ENCODE data around the gene PIGB.
A peak's percentile ranks its signal among the peaks of the same experiment; 100 is the strongest.
"Not testable (repeated sequence)": the region's sequence is repeated elsewhere in the genome, so short reads cannot be mapped to it uniquely, and the experiment has no call there.

PIGB gene

DNA sequence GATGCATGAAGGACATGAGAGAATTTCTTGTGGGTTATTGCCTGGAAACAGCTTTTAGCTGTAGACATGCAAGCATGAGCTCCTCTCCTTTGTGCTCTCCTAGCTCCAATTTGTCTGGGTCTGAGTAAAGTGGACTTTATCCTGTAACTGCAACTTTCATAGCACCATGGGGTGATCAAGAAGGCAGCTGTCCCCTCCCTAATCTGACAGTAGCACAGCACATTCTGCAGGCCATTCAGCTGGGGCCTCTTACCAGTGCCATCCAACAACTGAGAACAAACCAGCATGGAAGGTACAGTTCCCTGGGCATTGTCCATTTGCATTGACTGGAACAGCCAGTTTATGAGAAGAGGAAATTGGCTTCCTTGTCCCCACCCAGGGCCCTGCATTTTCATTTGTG is 21.7 kb upstream of the PIGB start:
- DNase-seq (ENCODE audit: low spot score), result no peak

DNA sequence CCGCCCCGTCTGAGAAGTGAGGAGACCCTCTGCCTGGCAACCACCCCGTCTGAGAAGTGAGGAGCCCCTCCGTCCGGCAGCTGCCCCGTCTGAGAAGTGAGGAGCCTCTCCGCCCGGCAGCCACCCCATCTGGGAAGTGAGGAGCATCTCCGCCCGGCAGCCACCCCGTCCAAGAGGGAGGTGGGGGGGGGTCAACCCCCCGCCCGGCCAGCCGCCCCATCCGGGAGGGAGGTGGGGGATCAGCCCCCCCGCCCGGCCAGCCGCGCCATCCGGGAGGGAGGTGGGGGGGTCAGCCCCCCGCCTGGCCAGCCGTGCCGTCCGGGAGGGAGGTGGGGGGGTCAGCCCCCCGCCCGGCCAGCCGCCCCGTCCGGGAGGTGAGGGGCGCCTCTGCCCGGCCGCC is 16.2 kb upstream of the PIGB start:
- DNase-seq (ENCODE audit: low spot score), result not testable (repeated sequence)

DNA sequence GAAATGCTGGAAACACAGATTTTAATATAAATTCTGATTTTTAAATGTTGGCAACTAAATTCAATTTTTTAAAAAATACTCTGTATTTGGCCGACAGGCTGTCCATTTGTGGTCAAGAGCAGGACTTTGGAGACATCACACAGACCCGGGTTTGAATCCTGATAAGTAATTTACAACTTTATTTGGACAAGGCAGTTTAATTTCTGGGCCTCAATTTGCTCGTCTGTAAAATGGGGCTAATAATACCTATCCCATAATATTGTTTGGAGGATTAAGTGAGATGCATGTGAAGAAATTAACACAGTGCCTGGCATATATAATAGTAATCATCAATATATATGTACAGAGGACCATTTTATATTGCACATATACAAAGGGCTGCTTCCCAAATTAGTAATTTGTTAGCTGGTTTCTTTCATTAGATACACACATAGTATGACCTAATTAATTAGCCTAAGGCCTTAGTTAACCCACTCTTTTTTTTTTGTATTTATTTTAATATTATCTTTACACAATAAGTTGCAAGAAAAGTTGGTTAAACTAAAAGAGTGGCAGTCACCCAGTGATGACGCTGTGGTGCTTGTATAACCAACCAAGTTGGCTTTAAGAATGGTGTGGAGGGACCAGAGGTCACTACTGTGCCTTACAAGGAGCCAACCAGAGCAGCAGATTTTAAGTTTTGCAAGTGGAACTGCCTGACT is 665 bp downstream of the PIGB start:
- peak; percentile 39 for DNase-seq (ENCODE audit: low spot score)

DNA sequence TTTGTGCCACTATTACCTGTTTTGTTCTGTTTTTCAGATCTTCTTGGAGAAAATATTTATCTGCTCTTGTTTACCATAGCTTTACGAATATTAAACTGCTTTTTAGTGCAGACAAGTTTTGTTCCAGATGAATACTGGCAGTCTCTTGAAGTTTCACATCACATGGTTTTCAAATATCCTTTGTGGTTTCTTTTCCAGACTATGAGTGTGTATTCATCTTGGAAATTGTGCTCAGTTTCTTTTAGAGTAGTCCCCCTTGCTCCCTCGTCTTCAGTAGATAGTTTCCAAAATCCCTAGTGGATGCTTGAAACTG is 1.2 kb downstream of the PIGB start:
- no peak for DNase-seq (ENCODE audit: low spot score)

DNA sequence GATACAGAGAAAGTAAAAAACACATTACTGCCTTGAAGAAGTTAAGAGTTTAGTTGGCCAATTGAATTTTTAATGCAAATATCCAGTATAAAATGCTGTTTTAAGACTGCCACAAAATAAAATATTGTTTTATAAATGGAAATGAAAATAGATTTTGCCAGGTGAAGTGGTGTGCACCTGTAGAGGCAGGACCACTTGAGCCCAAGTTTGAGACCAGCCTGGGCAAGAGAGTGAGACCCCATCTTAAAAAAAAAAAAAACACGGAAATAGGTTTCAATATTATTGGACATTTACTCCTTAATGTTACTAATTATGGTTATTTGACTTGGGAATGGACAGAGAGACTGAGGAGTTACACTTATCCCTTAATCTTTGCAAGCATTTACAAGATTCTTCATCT is 1.9 kb downstream of the PIGB start:
- no peak for DNase-seq (ENCODE audit: low spot score)

DNA sequence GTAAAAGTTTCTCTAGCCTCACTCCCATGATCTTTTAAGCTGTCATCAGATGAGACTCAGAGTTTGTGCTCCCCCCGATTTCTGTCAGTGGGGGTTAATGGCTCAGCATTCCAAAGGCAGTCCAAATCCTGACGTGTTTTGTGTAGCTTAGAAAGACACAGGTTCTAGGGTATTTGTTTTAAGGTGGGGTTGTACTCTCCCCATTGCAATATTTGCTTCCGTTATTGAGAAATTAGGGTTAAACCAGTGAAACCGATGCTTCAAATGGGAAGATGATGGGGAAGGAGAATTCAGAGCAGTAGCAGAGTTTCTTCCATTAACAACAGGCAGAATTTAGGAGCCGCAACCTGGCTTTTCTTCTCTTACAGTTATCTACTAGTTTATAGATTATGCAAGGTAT is 3.4 kb downstream of the PIGB start:
- no peak for DNase-seq (ENCODE audit: low spot score)

DNA sequence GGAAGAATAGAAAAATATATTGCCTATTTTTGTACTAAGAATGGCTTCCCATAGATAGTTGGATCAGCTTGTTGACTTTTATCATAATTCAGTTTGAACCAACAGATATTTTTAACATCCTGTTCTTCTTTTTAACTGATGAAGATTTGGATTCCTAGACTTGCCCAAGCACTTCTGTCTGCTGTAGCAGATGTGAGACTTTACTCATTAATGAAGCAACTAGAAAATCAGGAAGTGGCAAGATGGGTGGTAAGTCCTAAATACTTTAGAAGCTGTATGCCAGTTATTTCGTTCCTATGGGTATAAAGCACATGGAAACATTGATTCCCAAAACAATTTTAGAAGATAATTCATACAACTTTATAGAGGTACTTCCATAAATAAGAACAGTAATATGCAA is 8.4 kb downstream of the PIGB start:
- no peak for DNase-seq (ENCODE audit: low spot score)

DNA sequence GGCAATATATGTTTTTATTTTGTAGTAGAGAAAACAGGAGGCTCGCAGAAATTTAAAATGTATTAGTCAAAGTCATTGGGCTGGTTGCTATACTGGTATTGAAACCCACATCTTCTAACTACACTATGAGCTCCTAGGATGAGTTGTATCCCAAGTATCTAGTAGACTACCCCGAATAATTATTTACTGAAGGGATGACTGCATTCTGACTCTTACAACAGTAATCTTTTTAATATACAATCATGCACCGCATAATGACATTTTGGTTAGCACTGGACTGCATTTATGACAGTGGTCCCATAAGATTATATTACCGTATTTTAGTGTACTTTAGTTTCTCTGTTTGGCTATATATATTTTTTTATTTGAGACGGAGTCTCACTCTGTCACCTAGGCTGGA is 15.3 kb downstream of the PIGB start:
- peak; percentile 25 for DNase-seq (ENCODE audit: low spot score)

DNA sequence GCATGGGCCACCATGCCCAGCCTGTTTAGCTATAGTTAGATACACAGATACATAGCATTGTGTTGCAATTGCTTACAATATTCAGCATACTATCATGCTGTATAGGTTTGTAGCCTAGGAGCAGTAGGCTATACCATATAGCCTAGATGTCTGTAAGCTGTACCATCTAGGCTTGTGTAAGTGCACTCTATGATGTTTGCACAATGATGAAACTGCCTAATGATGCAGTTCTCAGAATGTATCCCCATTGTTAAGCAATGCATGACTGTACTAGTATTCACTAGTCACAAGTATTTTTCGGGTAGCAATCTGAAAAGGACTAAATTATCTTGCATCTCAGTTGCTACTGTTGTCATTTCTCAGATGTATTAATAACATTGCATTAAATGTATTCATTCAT is 16.0 kb downstream of the PIGB start:
- no peak for DNase-seq (ENCODE audit: low spot score)

DNA sequence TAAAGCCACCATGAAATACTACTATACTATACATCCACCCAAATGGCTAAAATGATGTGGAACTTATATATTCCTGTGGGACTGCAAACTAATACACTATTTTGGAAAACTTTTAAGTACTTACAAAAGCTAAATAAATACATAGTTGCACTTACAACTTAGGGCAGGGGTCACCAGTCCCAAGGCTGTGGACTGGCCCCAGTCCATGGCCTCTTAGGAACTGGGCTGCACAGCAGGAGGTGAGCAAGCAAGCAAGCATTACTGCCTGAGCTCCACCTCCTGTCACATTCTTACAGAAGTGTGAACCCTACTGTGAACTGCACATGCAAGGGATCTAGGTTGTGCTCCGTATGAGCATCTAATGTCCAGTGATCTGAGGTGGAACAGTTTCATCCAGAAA is 18.1 kb downstream of the PIGB start:
- DNase-seq (ENCODE audit: low spot score), result no peak

DNA sequence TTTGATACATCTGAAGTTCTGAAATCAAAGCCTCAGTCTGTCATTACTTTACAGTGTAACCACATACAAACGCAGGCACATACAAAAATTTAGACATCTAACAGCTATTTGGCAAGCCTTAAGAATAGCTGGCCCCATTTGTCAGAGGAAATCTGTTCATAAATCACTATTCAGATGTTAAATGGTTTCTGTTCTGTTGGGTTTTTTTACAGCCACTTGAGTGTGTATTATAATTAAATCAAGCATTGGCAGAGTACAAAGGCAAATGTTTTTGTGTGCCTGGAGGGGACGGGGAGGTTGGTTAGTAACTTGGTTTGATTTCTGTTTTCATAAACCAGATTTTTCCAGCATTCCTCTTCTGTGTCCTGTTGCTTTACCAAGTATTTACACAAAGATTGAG is 24.1 kb downstream of the PIGB start:
- DNase-seq (ENCODE audit: low spot score), result no peak

DNA sequence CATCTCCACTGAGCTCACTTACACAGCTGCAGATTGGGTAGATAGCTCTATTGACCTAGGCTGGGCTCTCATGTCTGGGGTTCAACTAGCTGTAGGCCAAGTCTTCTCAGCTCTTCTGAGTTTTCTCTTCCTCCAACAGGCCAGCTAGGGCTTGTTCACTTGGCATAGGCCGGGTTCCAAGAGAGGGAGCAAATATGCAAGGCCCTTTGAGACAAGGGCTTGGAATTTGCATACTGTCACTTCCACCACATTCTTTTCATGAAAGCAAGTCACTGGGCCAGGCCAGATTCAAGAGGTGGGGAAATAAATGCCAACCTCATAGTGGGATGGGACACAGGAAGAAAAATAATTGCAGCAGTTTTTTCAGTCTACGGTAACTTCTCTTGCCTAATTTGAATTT is 25.2 kb downstream of the PIGB start:
- peak; percentile 9 for DNase-seq (ENCODE audit: low spot score)

DNA sequence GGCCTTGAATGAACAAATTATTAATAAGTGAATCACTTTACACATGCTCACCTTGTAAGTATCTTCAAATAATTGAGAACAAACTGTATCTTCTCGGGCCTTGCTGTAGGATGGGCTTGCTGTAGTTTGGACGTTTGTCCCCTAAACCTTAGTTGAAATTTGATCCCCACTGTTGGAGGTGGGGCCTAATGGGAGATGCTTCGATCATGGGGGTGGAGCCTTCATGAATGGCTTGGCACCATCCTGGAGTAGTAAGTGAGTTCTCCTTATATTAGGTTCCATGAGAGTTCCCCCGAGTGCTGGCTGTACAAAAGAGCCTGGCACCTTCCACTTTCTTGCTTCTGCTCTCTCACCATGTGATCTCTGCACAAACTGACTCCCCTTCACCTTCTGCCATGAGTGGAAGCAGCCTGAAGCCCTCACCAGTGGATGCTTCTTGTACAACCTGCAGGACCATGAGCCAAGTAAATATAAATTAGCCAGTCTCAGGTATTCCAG is 29.3 kb downstream of the PIGB start:
- no peak for DNase-seq (ENCODE audit: low spot score)

DNA sequence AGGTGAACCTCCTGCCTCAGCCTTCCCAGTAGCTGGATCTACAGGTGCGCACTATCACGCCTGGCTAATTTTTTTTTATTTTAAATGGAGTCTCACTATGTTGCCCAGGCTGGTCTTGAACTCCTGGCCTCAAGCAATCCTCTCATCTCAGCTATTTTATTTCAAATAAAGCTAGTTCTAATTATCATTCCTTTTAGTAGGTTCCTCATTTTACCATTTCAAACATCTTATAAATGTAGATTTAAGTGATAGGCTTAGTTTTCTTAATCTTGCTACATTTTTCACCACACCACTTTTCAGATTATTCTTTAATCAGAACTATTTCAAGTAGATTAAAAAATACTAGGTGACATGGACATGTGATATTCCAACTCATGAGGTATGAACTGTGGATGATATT is 30.3 kb downstream of the PIGB start:
- no peak for DNase-seq (ENCODE audit: low spot score)

DNA sequence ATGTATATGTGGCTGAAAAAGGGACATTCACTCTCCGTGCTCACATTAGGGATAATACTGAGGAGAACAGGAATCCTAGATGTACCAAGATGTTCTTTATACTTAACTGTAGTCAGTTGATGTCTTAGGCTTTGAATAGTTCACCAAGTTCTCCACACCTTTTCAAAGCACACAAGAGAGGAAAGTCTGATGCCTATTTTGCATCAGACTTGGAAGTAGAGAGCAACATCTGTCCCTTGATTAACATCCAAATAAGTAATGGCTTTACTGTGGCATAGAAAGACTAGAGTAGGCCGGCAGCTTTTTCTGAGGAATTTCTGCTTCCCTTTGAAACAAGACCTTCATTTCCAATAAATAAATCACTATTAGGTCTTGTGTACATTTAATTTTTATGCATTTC is 34.0 kb downstream of the PIGB start:
- no peak for DNase-seq (ENCODE audit: low spot score)

DNA sequence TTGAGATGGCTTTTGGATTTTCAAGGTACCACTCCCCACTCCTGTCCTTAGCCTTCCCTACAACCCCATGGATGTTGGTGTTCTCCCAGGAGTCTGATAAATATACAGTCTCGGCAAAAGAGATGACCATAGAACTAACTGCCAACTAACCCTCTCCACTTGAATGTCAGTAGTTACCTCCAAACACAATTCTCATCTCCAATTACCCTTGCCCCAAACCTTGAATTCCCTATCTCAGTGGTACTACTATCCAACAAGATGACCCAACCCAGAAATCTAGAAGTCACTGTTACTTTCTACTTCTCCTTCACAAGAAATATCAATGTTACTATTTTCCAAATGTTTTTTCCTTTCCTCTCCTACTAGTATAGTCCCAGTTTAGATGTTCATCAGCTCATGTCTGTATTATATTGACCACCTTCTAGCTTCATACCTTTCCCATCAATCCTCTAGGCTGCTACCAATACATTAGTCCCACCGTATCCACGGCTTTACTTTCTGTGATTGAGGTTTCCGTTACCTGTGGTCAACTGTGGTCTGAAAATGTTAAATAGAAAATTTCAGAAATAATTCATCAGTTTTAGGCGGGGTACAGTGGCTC is 38.1 kb downstream of the PIGB start:
- no peak for DNase-seq (ENCODE audit: low spot score)

DNA sequence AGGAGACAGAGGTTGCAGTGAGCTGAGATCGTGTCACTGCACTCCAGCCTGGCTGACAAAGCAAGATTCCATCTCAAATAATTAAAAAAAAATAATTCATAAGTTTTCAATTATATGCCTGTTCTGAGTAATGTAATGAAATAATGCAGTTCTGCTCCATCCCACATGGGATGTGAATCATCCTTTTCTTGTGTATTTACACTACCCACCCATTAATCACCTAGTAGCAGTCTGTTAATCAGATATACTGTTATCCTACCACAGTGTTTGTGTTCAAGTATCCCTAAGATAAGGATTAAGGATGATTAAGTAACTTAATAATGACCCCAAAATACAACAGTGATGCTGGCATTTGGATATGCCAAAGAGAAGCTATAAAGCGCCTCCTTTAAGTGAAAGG is 38.8 kb downstream of the PIGB start:
- peak; percentile 26 for DNase-seq (ENCODE audit: low spot score)

DNA sequence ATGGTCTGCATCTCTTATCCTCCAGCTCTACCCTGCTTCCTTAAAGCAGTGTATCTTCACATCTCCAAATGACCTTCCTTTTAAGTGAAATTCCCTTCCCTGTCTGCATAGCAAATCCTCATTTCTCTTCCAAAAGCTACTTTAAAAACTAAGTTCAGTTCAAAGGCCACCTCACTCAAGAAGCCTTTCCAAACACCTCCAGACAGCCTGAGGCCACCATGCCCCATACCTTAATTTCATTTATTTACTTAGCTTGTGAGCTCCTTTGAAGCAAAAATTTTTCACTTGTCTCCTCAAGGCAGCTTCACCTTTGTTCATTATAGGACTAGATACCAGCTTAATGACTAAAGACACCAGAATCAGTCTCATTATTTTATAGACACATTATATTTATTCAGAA is 39.4 kb downstream of the PIGB start:
- no peak for DNase-seq (ENCODE audit: low spot score)

DNA sequence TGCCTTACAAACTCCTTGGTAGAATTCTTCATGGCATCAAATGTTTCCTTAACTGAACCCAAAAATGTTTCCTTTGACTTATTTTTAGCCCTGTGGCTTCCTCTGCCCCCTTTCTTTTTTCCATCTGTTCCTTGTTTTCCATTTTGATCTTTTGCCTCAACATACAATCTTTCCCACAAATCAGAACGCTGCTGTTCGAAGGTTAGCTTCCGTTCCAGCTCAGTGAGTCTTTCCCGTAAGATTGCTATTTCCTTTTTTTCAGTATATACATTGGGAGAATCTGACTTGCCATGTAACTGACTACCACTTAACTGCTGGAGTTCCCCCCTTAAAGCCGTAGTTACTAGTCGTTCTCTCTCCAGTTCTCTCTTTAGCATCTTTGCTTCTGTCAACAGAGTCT is 41.2 kb downstream of the PIGB start:
- DNase-seq (ENCODE audit: low spot score), result peak; percentile 5

DNA sequence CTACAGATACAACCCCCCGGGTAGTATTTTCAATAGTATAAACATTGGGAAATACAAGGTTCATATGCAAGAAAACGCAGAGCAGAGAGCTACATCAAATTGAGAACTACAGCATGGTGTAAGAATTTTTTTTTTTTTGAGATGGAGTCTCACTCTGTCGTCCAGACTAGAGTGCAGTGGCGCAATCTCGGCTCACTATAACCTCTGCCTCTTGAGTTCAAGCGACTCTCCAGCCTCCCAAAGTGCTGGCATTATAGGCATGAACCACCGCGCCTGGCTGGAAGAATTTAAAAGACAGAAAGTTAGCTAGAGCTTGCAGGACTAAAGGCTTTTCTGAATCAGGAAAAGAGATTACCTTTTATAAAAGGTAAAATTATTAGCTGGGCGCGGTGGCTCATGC is 42.0 kb downstream of the PIGB start:
- no peak for DNase-seq (ENCODE audit: low spot score)

DNA sequence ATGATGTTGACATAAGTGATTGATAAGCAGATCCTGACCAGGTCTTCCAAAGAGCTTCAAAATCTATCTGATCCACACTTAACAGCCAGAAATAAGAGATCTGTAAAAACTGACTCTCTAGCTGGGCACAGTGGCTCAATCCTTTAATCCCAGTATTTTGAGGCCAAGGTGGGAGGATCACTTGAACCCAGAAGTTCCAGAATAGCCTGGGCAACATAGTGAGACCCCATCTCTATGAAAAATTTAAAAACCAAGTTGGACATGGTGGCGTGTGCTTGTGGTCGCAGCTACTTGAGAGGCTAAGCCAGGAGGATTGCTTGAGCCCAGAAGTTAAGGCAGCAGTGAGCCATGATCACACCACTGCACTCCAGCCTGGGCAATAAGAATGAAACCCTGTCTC is 43.6 kb downstream of the PIGB start:
- no peak for DNase-seq (ENCODE audit: low spot score)

DNA sequence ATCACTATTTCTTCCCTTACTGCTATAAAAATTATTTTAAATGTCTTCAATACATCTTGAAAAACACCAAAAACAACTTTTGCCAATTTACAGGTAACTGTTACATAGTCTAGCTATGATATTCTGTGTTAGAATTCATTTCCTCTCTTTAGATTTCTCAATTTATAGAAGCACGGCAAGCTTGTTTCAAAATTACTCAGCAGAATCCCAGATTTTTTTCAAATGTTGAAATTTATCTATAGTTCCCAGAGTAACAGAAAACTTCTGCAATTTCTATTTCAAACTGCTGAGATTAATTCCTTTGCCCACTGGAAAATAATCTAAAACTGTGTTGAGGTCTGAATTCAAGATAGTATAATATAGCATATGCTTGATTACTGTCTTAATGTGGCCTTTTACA is 48.0 kb downstream of the PIGB start:
- no peak for DNase-seq (ENCODE audit: low spot score)

DNA sequence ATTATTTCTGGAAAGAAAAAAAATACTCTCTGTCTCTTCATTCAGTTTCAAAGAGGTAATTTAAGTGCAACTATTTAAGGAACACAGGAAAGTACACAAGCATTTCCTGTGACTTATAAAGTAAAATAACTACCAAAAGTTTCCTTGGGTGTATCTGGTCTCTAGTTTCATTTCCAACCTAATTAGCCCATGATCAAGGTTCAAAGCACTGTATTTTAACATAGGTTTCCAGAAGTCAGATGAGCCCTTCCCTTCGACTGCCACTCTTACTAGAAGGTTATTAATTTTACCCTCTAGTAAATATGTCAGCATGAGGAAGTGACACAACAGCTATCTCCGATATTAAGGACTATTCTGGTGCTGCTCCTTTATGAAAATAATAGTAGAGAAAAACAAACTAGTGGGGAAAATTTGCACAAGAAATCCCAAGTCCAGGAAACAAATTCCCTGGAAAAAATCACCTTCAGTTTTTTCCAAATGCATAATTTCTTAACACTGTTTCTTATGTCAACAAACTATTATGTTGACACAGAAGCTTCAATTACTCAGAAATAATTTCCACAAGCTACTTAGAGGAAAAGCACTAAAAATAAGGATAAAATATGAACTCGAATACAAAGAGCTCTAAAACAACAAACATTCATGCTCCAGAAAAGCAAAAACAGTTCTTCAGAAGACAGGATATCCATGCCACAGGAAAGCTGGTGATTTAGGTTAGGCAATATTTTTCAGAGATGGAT is 53.8 kb downstream of the PIGB start:
- DNase-seq (ENCODE audit: low spot score), result no peak

DNA sequence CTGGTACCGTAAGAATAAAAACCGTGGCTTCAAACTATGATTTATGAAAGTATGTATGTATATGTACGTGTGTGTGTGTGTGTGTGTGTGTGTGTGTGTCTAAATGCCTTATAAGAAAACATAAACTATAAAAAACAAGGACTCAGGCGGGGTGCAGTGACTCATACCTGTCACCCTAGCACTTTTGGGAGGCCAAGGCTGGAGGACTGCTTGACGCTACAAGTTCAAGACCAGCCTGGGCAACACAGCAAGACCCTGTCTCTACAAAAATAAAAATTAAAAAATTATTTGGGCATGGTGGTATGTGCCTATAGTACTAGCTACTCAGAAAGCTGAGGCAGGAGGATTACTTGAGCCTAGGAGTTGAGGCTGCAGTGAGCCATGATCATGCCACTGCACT is 60.1 kb downstream of the PIGB start:
- DNase-seq (ENCODE audit: low spot score), result no peak
